Activated T-cell treated with anti-CD3 and anti-CD28 coated beads, Interleukin-2, amount 50 U/mL, for 1 hour (primary cell): ENCODE measurements around the gene ZHX3.
A peak's percentile ranks its signal among the peaks of the same experiment; 100 is the strongest.

ENCODE experiments used
- DNase-seq: peaks from one replicate; pipeline ENCODE4 v3.0.0-alpha.2; 2020

Gene ZHX3

GRCh38 chr20:41168281-41169161 lies 149.0 kb downstream of the ZHX3 start:
- DNase-seq, result peak; percentile 14

DNA sequence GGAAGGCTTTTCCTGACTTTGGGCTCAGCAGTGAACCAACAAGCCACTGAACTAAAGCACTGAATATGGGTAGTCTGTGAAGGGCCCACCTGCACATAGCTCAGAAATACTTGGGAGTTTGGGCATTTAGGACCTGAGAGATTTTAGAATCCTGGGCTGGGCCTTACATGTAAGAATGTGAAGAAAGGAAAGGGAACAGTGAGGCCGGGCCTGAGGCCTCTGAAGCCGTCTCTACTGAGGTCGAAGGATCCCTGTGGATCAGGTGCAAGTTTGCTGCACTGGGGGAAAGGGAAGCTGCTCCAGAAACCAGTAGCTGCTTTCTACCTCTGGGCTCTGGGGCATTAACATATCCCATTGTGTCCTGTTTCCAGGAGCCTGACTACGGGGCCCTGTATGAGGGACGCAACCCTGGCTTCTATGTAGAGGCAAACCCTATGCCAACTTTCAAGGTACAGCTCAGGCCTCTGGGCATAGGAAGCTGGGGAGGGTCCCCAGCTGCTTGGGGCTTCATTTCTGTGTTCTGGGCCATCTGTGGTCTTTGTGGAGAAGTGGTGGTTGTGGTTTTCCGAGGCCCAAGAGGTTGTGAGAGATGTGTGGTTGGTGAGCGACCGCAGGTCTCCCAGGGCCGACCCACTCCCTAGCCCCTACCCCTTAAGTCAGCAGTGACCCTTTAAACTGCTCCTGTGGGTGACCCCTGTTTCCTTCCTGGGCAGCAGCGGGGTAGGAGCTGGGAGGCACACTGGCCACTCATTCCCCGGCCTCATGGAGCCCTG lies 149.9 kb downstream of the ZHX3 start:
- peak; percentile 12 for DNase-seq

GRCh38 chr20:41167118-41167470 lies 150.4 kb downstream of the ZHX3 start:
- DNase-seq, result peak; percentile 8

DNA sequence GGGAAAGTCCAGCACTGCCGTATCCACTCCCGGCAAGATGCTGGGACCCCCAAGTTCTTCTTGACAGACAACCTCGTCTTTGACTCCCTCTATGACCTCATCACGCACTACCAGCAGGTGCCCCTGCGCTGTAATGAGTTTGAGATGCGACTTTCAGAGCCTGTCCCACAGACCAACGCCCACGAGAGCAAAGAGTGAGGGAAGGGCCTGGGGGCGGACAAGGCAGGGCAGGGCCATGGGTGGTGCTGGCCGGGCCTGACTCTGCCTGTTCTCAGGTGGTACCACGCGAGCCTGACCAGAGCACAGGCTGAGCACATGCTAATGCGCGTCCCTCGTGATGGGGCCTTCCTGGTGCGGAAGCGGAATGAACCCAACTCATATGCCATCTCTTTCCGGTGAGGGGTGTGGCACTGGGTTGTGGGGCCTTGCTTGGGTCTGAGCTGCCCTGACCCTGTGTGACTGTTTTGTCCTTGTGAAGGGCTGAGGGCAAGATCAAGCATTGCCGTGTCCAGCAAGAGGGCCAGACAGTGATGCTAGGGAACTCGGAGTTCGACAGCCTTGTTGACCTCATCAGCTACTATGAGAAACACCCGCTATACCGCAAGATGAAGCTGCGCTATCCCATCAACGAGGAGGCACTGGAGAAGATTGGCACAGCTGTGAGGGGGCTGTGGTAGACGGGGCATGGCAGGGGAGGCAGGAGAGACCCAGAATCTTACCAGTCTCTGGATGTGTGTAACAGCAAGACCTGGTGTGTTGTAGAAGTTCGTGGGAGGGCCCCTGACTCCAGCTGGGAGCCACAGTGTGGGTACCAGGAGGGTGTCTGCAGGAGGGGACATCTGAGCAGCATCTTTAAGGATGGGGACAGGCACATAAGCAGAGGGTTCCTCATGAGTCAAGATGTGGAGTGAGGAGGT lies 151.1 kb downstream of the ZHX3 start:
- peak; percentile 9 for DNase-seq

DNA sequence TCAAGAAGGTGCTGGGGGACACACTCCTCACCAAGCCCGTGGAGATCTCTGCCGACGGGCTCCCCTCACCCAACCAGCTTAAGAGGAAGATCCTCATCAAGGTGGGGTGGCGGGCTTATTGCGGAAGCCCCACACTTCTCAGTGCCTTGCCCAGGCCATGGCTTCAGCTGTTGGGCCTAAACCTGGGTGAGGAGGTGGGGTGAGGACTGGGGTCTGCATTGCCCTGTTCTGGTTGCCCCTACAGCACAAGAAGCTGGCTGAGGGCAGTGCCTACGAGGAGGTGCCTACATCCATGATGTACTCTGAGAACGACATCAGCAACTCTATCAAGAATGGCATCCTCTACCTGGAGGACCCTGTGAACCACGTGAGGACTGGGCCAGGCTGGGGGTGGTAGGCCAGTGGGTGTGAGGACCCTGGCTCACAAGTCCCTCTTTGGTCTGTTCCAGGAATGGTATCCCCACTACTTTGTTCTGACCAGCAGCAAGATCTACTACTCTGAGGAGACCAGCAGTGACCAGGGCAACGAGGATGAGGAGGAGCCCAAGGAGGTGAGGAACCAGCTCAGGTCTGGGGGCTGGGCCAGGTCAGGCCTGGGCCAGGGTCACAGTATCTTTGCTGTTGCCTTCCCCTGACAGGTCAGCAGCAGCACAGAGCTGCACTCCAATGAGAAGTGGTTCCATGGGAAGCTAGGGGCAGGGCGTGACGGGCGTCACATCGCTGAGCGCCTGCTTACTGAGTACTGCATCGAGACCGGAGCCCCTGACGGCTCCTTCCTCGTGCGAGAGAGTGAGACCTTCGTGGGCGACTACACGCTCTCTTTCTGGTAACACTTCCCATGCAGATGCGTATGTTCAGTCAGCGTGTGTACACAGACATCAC lies 152.3 kb downstream of the ZHX3 start:
- no peak for DNase-seq

GRCh38 chr20:41163821-41164220 lies 153.7 kb downstream of the ZHX3 start:
- DNase-seq, result no peak

DNA sequence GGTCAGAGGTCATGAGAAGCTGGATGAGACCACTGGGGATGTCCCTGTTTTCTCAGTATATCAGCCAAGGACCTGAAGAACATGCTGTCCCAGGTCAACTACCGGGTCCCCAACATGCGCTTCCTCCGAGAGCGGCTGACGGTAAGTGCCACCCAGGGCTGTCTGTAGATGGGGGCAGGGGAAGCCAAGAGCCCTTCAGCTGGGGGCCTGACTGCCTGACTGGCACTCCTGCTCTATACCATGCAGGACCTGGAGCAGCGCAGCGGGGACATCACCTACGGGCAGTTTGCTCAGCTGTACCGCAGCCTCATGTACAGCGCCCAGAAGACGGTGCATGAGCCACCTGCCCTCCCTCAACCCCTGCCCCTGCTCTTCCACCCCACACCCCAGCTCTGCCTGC lies 155.1 kb downstream of the ZHX3 start:
- DNase-seq, result no peak

- DNase-seq, result no peak
Observed at GRCh38 chr20:41161886-41162285, 155.6 kb downstream of the ZHX3 start.

DNA sequence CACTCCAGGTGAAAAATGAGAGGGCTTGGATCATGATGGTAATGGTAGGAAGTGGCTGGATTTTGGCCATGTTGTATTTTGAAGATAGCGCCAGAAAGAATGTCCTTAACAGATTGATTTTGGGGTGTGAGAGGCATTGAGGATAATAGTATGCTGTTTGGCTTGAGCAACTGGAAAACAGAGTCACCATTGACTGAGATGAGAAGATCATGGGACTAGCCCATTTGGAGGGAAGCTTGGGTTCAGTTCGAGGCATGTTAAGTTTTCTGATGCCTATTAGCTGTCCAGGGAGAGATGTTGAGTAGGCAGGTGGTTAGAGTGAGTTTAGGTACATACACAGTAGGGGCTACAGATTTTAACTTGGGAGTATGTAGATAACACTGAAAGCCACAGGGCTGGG lies 156.8 kb downstream of the ZHX3 start:
- DNase-seq, result no peak

- DNase-seq, result no peak
Observed at GRCh38 chr20:41159547-41159946, 158.0 kb downstream of the ZHX3 start.

DNA sequence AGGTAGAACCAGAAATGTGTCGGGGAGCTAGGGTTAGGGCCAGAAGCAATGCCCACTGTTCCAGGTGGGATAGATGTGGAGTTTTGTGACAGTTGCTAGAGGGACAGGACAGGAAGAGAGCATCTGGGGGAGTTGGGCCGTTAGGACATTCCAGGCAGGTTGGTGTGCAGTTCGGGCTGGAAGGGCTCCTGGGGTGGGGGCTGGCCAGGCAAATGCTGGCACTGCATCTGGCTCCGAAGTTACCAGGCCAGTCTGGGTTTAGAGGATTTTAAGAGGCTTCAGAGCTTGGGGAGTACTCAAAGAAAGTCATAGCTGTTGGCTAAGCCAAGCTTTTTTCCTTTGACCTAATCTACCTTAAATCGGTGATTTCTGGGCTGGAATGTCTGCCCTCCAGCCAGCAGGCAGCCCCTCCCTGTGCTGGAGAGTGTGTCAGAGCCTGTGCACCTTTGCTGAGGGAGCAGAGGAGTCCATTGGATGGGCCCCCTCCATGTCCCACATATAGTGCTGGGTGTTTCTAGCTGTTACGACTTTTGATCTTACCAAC lies 159.4 kb downstream of the ZHX3 start:
- no peak for DNase-seq

DNA sequence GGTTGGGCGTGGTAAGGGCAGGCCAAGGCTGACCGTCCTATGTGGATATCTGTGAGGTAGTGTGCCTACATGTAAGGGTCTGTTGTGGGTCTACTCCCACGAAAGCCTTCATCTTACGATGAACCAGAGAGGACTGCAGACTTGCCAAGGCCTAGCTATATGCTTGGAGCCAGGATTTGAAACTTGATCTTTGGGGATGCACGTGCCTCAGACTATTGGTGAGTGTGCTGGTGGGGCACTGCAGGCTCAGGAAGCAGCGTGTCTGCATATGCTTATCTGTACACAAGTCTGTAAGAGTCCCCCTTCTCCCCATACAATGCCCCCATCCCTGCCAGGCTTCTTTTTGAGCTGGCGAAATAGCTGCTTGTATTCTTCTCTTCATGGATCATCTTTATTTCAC lies 162.3 kb downstream of the ZHX3 start:
- no peak for DNase-seq

DNA sequence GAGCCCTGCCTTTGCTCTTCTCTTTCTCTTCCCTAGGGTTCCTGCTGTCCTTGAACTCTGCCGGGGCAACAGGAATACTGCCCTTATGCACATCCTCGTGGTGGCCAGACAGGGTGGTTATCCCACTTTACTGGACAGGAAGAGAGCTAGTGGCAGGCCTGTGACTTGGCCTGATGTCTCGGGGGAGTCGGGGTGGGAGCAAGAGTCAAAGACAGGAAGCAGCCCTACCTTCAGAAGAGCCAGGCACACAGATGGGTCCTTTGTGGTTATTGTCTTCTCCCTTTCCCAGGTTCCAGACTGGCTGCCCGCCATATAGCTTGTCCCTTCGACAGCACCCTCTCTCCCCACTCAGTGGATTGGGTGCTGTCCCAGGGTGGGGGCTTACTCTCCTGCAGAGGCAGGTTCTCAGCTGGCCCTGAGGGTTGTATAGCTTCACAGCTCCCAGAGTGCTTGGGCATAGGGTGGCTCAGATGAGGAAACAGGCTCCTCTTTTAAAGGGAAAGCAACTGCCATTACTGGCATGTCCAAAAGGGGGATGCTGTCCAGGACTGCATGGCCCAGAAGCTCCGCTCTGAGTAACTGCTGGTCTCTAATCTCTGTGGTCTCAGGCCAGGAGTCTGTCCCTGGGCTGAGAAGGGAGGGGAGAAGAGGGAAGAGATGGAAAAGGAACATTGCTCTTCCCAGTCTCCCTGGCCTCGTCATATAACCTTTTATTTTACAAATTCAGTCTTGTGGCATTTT lies 162.9 kb downstream of the ZHX3 start:
- no peak for DNase-seq

DNA sequence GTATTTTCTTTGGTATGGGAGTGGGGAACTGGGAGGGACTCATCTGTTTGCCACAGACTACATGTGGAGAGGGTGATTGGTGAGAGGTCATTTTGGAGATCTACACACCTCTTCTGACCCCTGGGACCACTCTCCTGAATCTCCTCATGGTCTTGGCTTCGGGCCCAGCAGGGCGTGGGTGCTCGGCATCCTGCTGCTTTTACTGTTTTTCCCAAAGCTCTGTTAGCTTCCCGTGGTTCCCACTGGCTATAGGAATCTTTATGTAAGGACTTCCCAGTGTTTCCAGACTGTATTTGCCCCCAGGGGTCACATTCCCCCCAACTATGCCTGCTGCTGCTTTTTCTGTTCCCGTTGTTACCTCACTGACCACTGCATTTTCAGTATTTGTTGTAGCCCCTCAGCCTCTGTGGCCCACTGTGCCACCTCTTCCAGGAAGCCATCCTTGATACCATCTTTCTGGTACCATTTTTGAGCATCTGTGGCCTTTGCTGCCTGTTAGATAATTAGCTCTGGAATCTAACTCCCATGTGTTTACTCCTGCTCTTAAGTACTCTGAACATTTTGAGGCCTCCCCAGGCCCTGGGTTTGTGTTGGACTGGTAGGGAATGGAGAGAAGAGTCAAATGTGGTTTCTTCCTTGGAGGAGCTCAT lies 165.3 kb downstream of the ZHX3 start:
- DNase-seq, result no peak

DNA sequence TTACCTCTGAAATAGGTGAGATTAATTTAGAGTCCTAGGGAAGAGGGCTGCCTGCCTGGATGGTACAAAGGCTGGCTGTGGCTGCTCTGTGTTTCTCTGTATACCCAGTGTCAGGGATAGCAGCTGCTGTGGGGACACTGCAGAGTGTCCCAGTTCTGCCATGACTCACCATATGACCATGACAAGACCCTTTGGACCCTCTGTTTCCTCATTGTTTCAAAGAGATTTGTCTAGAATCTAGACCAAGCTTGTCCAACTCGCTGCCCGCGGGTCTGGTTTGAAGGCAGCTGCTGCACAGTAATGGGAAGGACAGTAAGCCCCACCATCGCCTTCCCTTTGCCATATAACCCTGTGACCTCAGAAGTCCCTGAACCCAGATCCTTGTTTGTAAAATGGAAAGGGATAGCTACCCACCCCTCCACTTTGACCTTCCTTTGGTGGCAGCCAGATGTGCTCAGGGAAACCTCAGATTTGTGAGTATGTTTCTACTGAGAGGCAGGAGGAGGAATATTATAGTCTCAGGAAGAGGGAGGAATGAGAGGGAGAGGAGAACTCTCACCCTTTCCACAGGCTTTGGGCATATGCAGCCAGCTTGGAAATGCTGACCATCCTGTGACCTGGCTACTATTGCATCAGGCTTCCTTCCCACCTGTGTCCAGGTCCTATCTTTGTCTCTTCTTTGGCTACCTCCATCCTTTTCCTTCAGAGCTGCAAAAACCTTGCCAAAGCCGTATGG lies 166.2 kb downstream of the ZHX3 start:
- DNase-seq, result no peak

- DNase-seq, result no peak
Observed at GRCh38 chr20:41150664-41151063, 166.9 kb downstream of the ZHX3 start.

DNA sequence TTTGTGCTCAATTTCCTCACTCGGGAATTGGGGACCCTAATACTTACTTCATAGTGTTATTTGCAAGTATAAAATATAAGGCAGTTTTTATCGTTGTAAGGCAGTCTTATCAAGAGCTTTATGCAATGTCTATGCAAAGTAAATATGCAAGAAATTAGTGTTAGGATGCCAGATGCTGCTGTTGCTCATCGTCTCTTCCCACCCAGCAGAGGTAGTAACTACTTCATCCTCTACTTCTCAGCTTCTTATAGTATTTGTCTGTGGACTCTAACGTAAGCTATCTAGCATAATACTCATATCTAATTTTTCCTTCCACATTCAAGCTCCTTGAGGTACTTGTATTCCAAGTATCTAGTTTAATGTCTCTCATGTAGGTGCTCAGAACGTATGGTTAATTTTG lies 168.6 kb downstream of the ZHX3 start:
- DNase-seq, result no peak

GRCh38 chr20:41147767-41148191 lies 169.8 kb downstream of the ZHX3 start:
- no peak for DNase-seq

- DNase-seq, result no peak
Observed at GRCh38 chr20:41145821-41146620, 171.5 kb downstream of the ZHX3 start.
